ENCODE results near the gene ADGRL3.

DNA sequence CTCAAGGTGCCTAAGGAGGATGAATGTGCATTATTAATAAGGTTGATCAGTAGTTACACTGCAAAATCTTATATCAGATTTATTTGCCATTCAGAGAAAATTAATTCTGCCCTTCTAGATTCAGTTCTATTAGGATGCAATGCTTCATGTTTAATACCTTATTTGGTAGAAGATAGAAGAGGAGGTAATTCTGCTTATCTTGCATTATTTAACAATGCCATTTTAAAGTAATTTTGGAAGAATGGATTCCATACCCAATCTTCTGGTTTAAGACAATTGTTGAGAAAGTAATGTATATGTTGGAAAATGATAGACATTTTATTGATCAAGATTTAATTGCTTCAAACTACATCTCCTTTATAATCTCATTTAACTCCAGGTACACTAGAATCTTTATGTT, 360.9 kb downstream of the ADGRL3 start:
- TF ChIP-seq, protein P1, sequence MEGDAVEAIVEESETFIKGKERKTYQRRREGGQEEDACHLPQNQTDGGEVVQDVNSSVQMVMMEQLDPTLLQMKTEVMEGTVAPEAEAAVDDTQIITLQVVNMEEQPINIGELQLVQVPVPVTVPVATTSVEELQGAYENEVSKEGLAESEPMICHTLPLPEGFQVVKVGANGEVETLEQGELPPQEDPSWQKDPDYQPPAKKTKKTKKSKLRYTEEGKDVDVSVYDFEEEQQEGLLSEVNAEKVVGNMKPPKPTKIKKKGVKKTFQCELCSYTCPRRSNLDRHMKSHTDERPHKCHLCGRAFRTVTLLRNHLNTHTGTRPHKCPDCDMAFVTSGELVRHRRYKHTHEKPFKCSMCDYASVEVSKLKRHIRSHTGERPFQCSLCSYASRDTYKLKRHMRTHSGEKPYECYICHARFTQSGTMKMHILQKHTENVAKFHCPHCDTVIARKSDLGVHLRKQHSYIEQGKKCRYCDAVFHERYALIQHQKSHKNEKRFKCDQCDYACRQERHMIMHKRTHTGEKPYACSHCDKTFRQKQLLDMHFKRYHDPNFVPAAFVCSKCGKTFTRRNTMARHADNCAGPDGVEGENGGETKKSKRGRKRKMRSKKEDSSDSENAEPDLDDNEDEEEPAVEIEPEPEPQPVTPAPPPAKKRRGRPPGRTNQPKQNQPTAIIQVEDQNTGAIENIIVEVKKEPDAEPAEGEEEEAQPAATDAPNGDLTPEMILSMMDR (conservative IDR thresholded peaks at IDR 0.05; ENCODE audit: low read length) = no peak
- TF ChIP-seq EZH2phosphoT487 (IDR thresholded peaks at IDR 0.05; ENCODE audit: borderline replicate concordance, low read depth, low read length) = no peak

Data from OCI-LY7 (cell line).